ENCODE measurements around the gene TRERF1.
"Not testable (repeated sequence)": the region's sequence is repeated elsewhere in the genome, so short reads cannot be mapped to it uniquely, and the experiment has no call there.

TRERF1 gene

GRCh38 chr6:42194056-42194455 is 257.7 kb downstream of the TRERF1 start:
- no peak for DNase-seq (ENCODE audit: low read depth, low spot score)

- DNase-seq (ENCODE audit: low read depth, low spot score): peak; percentile 74
Observed at GRCh38 chr6:42193491-42193894, 258.2 kb downstream of the TRERF1 start.

GRCh38 chr6:42192385-42192784 is 259.3 kb downstream of the TRERF1 start:
- not testable (repeated sequence) for DNase-seq (ENCODE audit: low read depth, low spot score)

DNA sequence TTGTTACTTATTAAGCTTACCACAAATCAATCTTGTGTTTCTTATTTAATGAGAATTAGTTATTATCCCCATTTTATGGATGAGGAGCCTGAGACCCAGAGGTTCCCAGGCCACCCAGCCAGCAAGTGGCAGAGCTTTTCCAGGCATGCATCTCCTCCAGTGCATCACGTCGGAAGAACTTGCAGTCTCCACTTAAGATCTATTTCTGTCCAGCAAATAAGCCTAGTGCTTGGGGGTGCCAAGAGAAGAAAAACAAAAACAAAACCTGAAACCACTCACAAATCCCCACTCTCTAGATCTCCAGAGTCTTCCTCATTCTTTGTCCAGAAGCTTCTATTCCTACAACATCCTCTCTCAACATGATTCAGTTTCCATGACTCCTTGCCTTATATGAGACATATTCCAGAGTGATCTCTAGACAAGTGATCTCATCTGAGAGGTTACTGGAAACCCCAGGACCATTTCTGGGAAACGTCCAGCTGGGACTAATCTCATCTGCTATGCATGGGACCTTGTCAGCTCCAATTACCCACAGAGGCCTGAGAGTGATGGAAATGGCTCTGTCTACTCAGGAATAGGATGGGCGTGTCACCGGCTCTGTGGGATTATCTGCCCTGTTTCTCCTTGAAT is 261.1 kb downstream of the TRERF1 start:
- DNase-seq (ENCODE audit: low read depth, low spot score): peak; percentile 62

DNA sequence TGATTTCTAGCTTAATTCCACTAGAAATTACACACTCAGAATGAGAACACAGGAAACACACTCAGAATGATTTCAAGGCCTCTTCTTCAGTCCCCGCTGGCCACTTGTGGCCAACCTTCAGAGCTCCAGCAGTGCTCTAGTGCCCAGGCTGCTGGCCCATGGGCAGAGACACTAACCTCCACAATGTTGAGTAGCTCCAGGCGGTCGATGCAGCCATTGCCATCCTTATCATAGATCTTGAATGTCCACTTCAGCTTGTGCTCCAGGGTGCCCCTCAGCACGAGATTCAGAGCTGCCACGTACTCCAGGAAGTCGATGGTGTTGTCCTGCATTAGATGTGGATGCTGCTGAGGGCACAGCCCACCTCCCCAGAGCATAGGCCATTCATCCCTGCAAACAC is 263.3 kb downstream of the TRERF1 start:
- DNase-seq (ENCODE audit: low read depth, low spot score): no peak

GRCh38 chr6:42185597-42185996 is 266.1 kb downstream of the TRERF1 start:
- DNase-seq (ENCODE audit: low read depth, low spot score): no peak

- DNase-seq (ENCODE audit: low read depth, low spot score): no peak
Observed at GRCh38 chr6:42184475-42184874, 267.3 kb downstream of the TRERF1 start.

DNA sequence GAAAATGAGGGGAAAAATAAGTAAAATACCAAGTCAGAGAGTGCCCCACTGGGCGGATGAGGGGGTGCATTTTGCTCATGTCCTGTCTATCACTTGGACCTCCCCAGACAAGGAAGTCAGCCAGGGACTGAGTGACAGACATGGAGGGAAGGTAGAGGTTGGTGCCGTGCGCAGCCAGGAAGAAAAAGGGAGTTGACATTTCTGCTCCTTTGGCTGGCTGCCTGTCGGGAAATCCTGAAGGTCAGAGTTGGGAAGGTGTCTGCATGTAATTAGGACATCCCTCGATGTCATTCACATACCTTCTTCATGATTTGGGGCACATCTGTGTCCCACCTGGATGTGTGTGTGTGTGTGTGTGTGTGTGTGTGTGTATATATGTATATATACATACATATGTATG is 269.6 kb downstream of the TRERF1 start:
- DNase-seq (ENCODE audit: low read depth, low spot score): no peak

GRCh38 chr6:42179945-42180313 is 271.8 kb downstream of the TRERF1 start:
- no peak for DNase-seq (ENCODE audit: low read depth, low spot score)

DNA sequence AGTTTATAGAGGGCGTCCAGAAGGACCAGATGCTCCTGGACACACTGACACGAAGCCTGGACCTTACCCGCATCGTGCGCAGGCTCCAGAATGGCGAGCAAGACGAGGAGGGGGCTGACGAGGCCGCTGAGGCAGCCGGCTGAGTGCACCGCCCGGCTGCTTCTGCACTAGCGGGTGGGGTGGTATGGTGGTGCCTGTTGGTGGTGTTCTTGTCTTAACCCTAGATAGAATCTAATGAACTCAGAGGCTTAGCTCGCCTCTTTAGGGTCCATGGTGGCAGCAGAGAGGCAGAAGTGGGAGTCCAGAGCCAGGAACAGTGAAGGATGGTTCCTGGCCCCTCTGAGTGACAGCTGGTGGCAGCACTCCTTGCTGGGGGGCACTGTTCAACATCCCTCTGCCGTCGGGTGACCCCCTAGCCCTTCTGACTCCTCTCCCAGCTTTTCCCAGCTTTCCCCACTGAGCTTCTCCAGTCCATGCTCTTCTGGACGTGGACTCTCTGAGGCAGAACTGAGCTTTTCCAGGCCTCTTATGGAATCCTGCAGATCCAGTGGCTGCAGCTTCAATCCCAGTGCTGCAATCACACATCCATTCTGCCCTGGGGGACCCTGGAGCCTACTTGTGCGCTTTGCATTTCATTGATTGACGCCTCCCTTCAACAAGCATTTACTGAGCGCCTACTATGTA is 272.3 kb downstream of the TRERF1 start:
- DNase-seq (ENCODE audit: low read depth, low spot score): no peak

- DNase-seq (ENCODE audit: low read depth, low spot score): peak; percentile 32
Observed at GRCh38 chr6:42177514-42178364, 274.0 kb downstream of the TRERF1 start.

DNA sequence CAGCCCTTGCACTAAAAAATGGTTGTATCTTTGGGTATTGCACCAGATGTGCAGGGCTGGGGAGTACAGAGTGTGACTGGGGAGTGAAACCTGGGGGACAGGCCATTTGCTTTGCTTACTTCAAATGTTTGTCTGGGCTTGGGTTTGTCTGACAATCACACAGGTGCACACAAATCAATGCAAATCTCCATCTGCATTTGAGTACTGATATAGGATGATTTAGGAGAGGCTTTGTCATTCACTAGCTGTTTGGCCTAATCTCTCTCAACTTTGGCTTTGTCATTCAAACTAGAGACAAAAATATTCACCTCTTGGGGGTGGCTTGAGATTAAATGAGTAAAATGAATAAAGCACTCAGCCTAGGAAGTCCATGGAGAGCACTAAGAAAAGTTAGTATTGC is 274.7 kb downstream of the TRERF1 start:
- DNase-seq (ENCODE audit: low read depth, low spot score): no peak

DNA sequence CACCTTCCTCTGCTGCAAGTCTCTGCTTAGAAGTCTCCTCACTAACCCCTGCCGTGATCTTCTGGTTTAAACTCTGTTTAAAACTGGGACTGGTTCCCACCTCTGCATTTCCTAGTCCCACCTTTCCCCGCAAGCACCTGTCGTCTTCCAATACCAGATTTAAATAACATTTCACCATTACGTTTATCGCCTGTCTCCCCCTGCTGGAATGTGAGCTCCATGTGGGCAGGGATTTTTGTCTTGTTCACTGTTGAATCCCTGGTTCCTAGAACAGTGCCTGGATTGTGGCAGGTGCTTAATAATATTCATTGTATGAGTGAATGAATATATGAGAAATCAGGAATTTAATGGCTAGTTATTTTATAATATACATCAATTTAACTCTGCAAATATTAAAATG is 275.9 kb downstream of the TRERF1 start:
- DNase-seq (ENCODE audit: low read depth, low spot score): no peak
